Esophagus squamous epithelium (tissue), 4 donors: ENCODE measurements around the gene DLX3.

Experiments
- CTCF ChIP-seq, 6 experiments: fragments of 450-650 bp in 4 of 6; fragments of 200-600 bp in 2 of 6; sonication (generic) in 2 of 6; IDR thresholded peaks; one replicate each; pipeline ENCODE4 v1.5.1; 2016 to 2019; ENCODE audit warnings: antibody characterized with exemption in 6 of 6, mild to moderate bottlenecking in 4 of 6, moderate library complexity in 4 of 6
- POLR2A ChIP-seq, 4 donors: fragments of 450-650 bp; IDR thresholded peaks; one replicate each; pipeline ENCODE4 v1.6.1; 2017; ENCODE audit warnings: antibody characterized with exemption in 4 of 4, mild to moderate bottlenecking in 4 of 4, moderate library complexity in 3 of 4

GRCh38 chr17:49964769-49965523 is 30.1 kb downstream of the DLX3 start:
- TF ChIP-seq CTCF (IDR thresholded peaks at IDR 0.05) (no peak), POLR2A (IDR thresholded peaks at IDR 0.05) (no peak)
